DND-41 (cell line): ENCODE measurements around the gene CDSN.

ENCODE experiments used
- EZH2 ChIP-seq: IDR thresholded peaks from 3 replicates; pipeline ENCODE4 v1.6.1; 2012; ENCODE audit warnings: borderline replicate concordance, low read depth, mild to moderate bottlenecking, moderate library complexity, low read length, inconsistent platforms; ENCODE audit not compliant: severe bottlenecking
- TF ChIP-seq, protein P1 (sequence below): IDR thresholded peaks from 2 replicates; pipeline ENCODE4 v1.5.1; 2012; ENCODE audit warnings: borderline replicate concordance, low read length, moderate library complexity, mild to moderate bottlenecking; ENCODE audit not compliant: poor library complexity, severe bottlenecking; ENCODE audit errors: extremely low read depth

DNA sequence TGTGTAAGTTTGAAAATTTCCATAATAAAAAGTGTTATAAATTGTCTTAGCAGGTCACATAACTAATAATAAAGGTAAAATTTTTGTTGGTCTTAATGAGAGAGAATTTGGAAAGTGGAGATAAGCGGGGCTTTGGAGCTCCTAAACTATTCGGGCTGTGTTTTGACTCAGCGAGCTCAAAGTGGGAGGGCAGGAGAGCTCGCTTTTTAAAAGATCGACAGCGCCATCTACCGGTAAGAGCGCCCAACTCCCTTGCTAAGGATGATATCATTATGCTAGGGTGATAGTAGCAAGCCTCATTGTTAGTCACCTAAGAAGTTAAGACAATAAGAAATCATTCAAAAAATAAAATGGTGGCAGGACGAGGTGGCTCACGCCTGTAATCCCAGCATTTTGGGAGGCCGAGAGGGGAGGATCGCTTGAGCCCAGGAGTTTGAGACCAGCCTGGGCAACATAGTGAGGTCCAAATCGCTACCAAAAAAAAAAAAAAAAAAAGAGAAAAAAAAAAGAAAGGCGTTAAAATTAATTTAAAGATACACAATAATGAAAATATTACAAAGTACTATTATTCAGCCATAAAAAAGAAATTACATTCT is 32.7 kb downstream of the CDSN start:
- TF ChIP-seq EZH2, result no peak
- TF ChIP-seq, protein P1, sequence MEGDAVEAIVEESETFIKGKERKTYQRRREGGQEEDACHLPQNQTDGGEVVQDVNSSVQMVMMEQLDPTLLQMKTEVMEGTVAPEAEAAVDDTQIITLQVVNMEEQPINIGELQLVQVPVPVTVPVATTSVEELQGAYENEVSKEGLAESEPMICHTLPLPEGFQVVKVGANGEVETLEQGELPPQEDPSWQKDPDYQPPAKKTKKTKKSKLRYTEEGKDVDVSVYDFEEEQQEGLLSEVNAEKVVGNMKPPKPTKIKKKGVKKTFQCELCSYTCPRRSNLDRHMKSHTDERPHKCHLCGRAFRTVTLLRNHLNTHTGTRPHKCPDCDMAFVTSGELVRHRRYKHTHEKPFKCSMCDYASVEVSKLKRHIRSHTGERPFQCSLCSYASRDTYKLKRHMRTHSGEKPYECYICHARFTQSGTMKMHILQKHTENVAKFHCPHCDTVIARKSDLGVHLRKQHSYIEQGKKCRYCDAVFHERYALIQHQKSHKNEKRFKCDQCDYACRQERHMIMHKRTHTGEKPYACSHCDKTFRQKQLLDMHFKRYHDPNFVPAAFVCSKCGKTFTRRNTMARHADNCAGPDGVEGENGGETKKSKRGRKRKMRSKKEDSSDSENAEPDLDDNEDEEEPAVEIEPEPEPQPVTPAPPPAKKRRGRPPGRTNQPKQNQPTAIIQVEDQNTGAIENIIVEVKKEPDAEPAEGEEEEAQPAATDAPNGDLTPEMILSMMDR, result peak; percentile 93
